GM18868 (cell line): ENCODE measurements around the gene EYA2.

ENCODE experiments used
- ATAC-seq: cut with Tn5 transposase; IDR thresholded peaks from one replicate; pipeline ENCODE4 v1.9.1; 2021; ENCODE audit warnings: mild to moderate bottlenecking, moderate library complexity; ENCODE audit not compliant: unreplicated experiment

The EYA2 gene

DNA sequence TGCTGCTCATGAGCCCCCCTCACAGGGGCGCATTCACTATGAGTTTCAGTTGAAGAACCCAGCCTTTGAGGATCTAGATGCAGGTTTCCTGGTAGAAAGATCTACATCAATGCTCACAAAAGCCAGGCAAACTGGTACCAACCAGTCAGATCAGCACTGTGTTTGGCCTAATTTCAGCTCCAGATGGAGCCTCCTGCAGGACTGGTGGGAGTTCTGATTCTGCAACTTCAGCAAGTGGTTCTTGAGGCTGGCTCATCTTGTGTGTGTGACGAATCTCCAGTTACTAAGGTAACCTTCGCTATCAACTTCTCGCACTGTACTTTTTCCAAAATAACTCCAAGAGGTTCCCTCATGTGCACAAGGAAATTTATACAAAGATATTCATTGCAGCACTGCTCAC, 343.1 kb downstream of the EYA2 start:
- no peak for ATAC-seq
